Activated naive CD4-positive, alpha-beta T cell treated with anti-CD3 and anti-CD28 coated beads for 36 hours (primary cell): ENCODE measurements around the gene ZNF428. TPM values are rescaled to one million over a fixed set of nuclear protein-coding genes. Genes with fewer than 3 reads are reported as not detected.
"Not testable (repeated sequence)": the region's sequence is repeated elsewhere in the genome, so short reads cannot be mapped to it uniquely, and the experiment has no call there.

ENCODE experiments used
- CTCF ChIA-PET: fragments of 350-600 bp; sonication (Branson Sonifier 250); formaldehyde crosslinking; loops from one replicate; lab custom pipeline; 2021; ENCODE audit warnings: antibody characterized with exemption; lab: Charles Lee
- DNase-seq: peaks from one replicate; pipeline ENCODE4 v3.0.0-alpha.2; 2020
- H3K27ac Mint-ChIP-seq: one replicate; pipeline ENCODE4 v1.8.0; 2021; ENCODE audit warnings: mild to moderate bottlenecking, mixed read lengths
- H3K27me3 Mint-ChIP-seq: one replicate; pipeline ENCODE4 v1.8.0; 2021; ENCODE audit warnings: low read depth, mixed read lengths
- H3K36me3 Mint-ChIP-seq: one replicate; pipeline ENCODE4 v1.8.0; 2021; ENCODE audit warnings: low read depth, mixed read lengths
- H3K4me1 Mint-ChIP-seq: one replicate; pipeline ENCODE4 v1.8.0; 2021; ENCODE audit warnings: low read depth, mixed read lengths
- H3K4me3 Mint-ChIP-seq: one replicate; pipeline ENCODE4 v1.8.0; 2021; ENCODE audit warnings: mild to moderate bottlenecking, moderate library complexity, mixed read lengths
- H3K9me3 Mint-ChIP-seq: one replicate; pipeline ENCODE4 v1.8.0; 2021; ENCODE audit warnings: mixed read lengths
- intact Hi-C: fragments of 100-400 bp; cut with micrococcal nuclease; formaldehyde crosslinking; loops from one replicate; pipeline ENCODE4 v1.15.1; 2023
- total RNA-seq, 2 experiments: library from RNA; stranded (reverse); gene quantifications; one replicate each; pipeline ENCODE4 v1.2.3, GENCODE V29; 2021

Gene ZNF428
- total RNA-seq, 2 experiments from 2014 or later: 11.4 to 11.8 TPM

DNA sequence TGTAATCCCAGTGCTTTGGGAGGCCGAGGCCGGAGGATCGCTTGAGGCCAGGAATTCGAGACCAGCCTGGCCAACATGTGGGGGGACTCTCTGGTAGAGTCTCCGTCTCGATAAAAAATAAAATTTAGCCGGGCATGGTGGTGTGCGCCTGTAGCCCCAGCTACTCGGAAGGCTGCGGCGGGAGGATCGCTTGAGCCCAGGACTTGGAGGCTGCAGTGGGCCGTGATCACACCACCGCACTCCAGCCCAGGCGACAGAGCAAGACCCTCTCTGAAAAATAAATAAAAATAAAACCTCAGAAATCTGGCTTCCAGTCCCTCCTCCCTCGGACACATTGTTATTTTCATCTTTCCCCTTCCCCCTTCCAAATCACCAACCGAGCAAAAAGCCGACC, 23.8 kb downstream of the ZNF428 start:
- Mint-ChIP-seq H3K9me3 (no peaks in the 10 kb centered on the region), H3K27ac (peak overlapping the region; percentile 97), H3K36me3 (peaks cover 14% of the 10 kb centered on the region), H3K27me3 (no peaks in the 10 kb centered on the region), H3K4me1 (peaks cover 29% of the 10 kb centered on the region), H3K4me3 (peak overlapping the region; percentile 93)
- CTCF ChIA-PET: interaction anchor here (0.7 to 5.8 kb wide), 11 partner anchors 9 to 214 kb away, joined by 3 to 95 read pairs (median 9); no protein-coding TSS in a partner anchor
- DNase-seq: no peak
- intact Hi-C loops: no loop called here

DNA sequence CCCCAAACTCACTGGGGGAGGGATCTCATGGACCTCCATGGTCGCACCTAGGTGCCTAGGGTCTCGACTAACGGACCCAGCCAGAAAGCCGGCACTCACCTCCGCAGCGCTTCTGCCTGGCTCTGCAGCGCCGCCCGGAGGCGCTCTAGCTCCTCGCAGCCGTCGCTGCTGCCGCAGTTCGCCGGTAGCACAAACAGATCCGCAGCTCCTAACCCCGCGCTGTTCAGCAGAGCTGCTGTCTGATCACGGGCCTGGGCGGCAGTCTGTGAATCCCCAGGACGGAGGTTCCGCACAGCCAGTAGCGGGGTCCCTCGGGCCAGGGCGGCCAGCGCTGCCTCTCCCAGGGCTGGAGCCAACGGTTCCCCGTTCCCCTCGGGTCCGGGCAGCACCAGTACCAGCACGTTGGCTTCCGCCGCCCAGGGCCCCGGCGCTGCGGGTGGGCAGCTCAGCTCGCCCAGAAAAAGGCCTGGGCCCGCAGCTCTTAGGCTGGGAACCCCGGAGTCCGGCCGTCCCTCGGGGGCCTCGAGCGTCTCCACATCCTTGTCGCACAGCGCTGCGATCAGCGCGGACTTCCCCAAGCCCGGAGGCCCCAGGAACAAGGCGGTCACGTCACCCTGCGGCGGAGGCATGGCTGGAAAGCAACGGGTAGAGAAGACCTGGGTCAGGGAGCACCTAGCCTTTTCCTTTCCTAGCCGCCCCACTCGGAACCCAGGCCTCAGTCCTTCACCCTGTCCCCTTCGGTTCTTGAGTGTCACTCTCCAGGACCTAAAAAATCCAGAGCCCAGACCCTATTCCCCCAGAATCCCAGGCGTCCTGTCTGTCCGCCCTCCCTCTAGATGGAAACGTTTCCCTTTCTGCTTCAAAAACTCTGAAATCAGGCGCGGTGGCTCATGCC, 24.5 kb downstream of the ZNF428 start:
- Mint-ChIP-seq H3K27me3 (no peaks in the 10 kb centered on the region), H3K4me3 (peak overlapping the region; percentile 93), H3K27ac (peak overlapping the region; percentile 97), H3K9me3 (no peaks in the 10 kb centered on the region), H3K4me1 (peaks cover 29% of the 10 kb centered on the region), H3K36me3 (peaks cover 15% of the 10 kb centered on the region)
- intact Hi-C loops: loop anchor here (1.0 kb wide), 2 partner anchors 40 to 148 kb away; no protein-coding TSS in a partner anchor
- CTCF ChIA-PET: interaction anchor here (0.6 to 5.8 kb wide), 35 partner anchors 8 to 556 kb away, joined by 3 to 95 read pairs (median 7); partner anchors contain the start of genes ETHE1, PINLYP, XRCC1 and ZNF575
- peak; percentile 83 for DNase-seq

GRCh38 chr19:43594081-43594697, 25.2 kb downstream of the ZNF428 start:
- no peak overlapping the region for H3K27ac Mint-ChIP-seq
- H3K36me3 Mint-ChIP-seq: peaks cover 18% of the 10 kb centered on the region
- peak overlapping the region; percentile 93 for H3K4me3 Mint-ChIP-seq
- CTCF ChIA-PET: interaction anchor here (0.6 to 5.8 kb wide), 34 partner anchors 9 to 557 kb away, joined by 3 to 95 read pairs (median 7); partner anchors contain the start of genes ETHE1, PINLYP, XRCC1 and ZNF575
- DNase-seq: no peak
- H3K27me3 Mint-ChIP-seq: no peaks in the 10 kb centered on the region
- no peaks in the 10 kb centered on the region for H3K9me3 Mint-ChIP-seq
- intact Hi-C loops: loop anchor here (1.0 kb wide), 2 partner anchors 39 to 147 kb away; no protein-coding TSS in a partner anchor
- H3K4me1 Mint-ChIP-seq: peaks cover 33% of the 10 kb centered on the region

DNA sequence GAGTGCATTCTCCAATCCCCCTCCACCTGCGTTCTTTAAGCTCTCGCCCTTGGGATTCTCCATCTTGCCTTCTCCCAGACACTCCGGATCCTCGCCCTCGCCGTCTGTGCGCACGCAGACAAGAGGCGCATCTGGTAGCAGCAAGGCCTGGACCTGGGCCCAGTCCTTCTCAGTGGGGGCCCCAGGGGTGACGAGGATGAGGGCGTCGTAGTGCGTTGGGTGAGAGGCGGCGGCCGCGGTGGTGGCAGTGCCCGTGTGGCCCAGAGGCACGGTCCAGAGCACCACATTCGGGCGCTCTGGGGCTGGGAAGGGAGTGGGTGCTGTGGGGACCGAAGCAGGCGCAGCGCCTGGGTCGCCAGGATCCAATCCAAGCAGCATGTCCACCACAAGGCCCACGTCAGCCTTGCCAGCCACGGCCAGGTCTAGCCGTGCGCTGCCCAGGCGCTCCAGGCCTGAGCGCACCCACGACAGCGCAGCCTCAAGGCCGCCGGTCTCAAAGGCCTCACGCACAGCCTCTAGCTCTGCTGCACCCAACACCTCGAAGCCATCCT, 26.6 kb downstream of the ZNF428 start:
- intact Hi-C loops: no loop called here
- no peak overlapping the region for H3K4me3 Mint-ChIP-seq
- H3K4me1 Mint-ChIP-seq: peaks cover 27% of the 10 kb centered on the region

DNA sequence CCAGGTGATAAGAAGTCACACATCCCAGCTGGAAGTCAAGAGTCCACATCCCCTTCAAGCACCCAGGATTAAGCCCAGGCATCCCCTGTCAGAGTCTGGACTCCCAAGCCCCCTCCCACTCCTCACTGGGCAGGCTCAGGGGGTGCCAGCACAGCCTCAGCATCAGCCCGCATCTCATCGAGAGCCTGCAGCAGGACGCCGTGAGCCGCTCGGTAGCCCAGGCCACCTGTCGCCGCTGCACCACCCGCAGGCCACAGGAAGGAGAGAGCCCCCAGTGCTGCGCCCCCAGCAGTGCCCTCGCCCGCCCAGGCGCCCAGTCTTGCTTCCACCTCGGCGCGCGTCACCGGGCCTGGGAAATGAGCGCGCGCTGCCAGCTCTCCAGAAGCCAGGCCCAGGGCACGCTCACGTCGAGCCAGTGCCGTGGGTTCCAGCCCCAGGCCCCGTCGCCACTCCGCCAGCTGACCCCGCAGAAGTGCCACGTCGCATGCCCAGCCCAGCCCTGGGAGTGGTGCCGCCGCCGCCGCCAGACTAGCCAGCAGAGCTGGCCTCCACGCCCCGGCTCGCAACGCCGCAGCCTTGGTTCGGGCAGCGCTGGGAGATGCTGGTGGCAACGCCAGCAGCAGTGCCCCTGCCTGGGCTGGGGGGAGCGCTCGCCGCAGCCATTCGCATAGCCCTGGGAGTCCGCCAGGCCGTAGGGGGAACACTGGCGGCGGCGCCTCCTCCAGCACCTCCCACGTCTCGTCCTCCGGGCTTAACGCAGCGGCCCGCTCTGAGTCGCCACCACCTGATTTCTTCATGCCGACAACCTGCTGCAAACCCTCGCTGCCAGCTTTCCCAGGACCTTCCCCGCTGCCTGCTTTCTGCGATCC, 27.3 kb downstream of the ZNF428 start:
- intact Hi-C loops: no loop called here
- Mint-ChIP-seq H3K27me3 (no peaks in the 10 kb centered on the region), H3K27ac (no peak overlapping the region), H3K4me1 (peaks cover 20% of the 10 kb centered on the region), H3K9me3 (no peaks in the 10 kb centered on the region), H3K36me3 (peaks cover 18% of the 10 kb centered on the region), H3K4me3 (no peak overlapping the region)
- DNase-seq: no peak
- CTCF ChIA-PET: interaction anchor here (5.8 kb wide), 1 partner anchor 38 kb away, joined by 95 read pairs; no protein-coding TSS in a partner anchor

More for the DNA sequence above, 26.6 kb downstream of the ZNF428 start:
- Mint-ChIP-seq H3K27ac (no peak overlapping the region), H3K36me3 (peaks cover 18% of the 10 kb centered on the region), H3K9me3 (no peaks in the 10 kb centered on the region), H3K27me3 (no peaks in the 10 kb centered on the region)
- CTCF ChIA-PET: interaction anchor here (3.3 to 5.8 kb wide), 2 partner anchors 38 to 146 kb away, joined by 22 to 95 read pairs; no protein-coding TSS in a partner anchor
- no peak for DNase-seq

DNA sequence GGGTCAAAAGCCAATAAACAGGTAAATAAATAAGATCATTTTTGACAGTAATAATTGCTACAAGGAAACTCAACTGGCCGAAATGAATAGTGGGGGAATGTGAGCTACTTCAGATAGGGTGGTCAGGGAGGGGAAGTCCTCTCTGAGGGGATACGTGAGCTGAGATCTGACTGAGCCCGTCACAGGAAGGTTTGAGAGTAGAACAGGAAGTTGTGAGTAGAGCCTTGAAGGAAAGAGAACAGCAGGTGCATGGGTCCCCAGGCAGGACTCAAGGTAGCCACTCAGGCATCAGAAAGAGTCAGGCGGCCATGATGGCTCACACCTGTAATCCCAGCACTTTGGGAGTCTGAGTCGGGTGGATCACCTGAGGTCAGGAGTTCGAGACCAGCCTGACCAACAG, 29.8 kb downstream of the ZNF428 start:
- intact Hi-C loops: no loop called here
- Mint-ChIP-seq H3K4me1 (peaks cover 16% of the 10 kb centered on the region), H3K27ac (peak overlapping the region; percentile 54), H3K36me3 (peaks cover 24% of the 10 kb centered on the region), H3K4me3 (no peak overlapping the region), H3K9me3 (no peaks in the 10 kb centered on the region), H3K27me3 (no peaks in the 10 kb centered on the region)
- CTCF ChIA-PET: interaction anchor here (1.1 to 2.8 kb wide), 2 partner anchors 34 to 132 kb away, joined by 3 to 13 read pairs; no protein-coding TSS in a partner anchor
- no peak for DNase-seq

DNA sequence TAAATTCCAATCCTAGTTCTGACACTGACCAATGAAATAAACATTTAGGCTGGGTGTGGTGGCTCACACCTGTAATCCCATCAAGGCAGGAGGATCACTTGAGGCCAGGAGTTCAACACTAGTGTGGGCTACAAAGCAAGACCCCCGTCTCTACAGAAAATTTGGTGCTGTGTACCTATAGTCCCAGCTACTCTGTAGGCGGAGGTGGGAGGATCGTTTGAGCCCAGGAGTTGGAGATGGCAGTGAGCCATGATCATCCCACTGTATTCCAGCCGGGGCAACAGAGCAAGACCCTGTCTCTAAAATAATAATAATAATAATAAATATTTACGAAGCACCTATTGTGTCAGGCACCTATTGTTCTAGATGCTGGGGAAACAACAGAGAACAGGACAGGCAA, 30.2 kb downstream of the ZNF428 start:
- H3K27ac Mint-ChIP-seq: peak overlapping the region; percentile 54
- H3K9me3 Mint-ChIP-seq: no peaks in the 10 kb centered on the region
- CTCF ChIA-PET: interaction anchor here (0.7 to 2.8 kb wide), 4 partner anchors 34 to 142 kb away, joined by 3 to 13 read pairs (median 5); no protein-coding TSS in a partner anchor
- H3K4me3 Mint-ChIP-seq: no peak overlapping the region
- H3K36me3 Mint-ChIP-seq: peaks cover 24% of the 10 kb centered on the region
- H3K4me1 Mint-ChIP-seq: peaks cover 15% of the 10 kb centered on the region
- DNase-seq: no peak
- intact Hi-C loops: no loop called here
- no peaks in the 10 kb centered on the region for H3K27me3 Mint-ChIP-seq

- H3K4me1 Mint-ChIP-seq, H3K27ac Mint-ChIP-seq, H3K4me3 Mint-ChIP-seq, H3K9me3 Mint-ChIP-seq, DNase-seq, H3K27me3 Mint-ChIP-seq, CTCF ChIA-PET, intact Hi-C loops: not testable (repeated sequence)
- peaks cover 15% of the 10 kb centered on the region for H3K36me3 Mint-ChIP-seq
These were observed 32.4 kb downstream of the ZNF428 start for GRCh38 chr19:43587029-43587428.

DNA sequence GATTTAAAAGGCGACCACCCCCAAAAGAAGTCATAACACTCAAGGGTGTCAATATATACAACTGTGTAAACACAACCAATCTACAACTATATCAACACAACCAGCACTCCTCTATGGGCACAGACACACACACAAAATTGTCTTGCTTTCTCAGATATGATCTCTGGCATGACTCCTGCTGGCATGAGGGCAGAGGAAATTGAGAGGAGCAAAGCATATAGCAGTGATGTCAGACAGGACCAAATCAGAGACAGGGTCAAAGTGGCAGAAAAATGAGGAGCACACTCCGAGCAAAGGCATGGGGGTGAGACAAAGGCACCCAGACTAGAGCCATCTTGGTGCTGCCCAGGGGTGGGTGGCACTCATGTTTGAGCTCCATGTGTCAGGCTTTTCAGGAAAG, 33.1 kb downstream of the ZNF428 start:
- Mint-ChIP-seq H3K27me3 (no peaks in the 10 kb centered on the region), H3K27ac (no peak overlapping the region), H3K36me3 (peaks cover 15% of the 10 kb centered on the region), H3K9me3 (no peaks in the 10 kb centered on the region), H3K4me3 (no peak overlapping the region), H3K4me1 (peaks cover 4% of the 10 kb centered on the region)
- no peak for DNase-seq
- CTCF ChIA-PET: no interaction called here
- intact Hi-C loops: no loop called here

DNA sequence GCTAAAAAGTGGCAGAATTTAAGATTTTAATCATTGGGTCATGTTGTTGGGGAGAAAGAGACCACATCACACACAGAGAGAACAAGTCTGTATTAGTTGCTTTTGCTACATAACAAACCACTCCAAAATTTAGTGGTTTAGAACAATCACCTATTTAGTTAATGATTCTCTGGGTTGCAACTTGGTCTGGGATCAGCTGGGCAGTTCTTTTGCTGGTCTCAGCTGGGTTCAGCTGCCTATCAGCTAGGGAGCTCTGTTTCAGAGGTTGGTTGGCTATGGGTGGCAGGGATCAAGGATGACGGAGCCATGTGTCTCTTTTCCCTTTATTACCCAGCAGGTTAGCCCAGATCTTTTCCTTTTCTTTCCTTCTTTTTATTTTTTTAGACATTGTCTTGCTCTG, 34.9 kb downstream of the ZNF428 start:
- peaks cover 6% of the 10 kb centered on the region for H3K36me3 Mint-ChIP-seq
- intact Hi-C loops: no loop called here
- H3K4me1 Mint-ChIP-seq: peaks cover 7% of the 10 kb centered on the region
- DNase-seq: no peak
- H3K27ac Mint-ChIP-seq: no peak overlapping the region
- no peak overlapping the region for H3K4me3 Mint-ChIP-seq
- H3K9me3 Mint-ChIP-seq: no peaks in the 10 kb centered on the region
- CTCF ChIA-PET: interaction anchor here (1.5 to 2.6 kb wide), 2 partner anchors 10 to 29 kb away, joined by 8 read pairs; no protein-coding TSS in a partner anchor
- no peaks in the 10 kb centered on the region for H3K27me3 Mint-ChIP-seq

DNA sequence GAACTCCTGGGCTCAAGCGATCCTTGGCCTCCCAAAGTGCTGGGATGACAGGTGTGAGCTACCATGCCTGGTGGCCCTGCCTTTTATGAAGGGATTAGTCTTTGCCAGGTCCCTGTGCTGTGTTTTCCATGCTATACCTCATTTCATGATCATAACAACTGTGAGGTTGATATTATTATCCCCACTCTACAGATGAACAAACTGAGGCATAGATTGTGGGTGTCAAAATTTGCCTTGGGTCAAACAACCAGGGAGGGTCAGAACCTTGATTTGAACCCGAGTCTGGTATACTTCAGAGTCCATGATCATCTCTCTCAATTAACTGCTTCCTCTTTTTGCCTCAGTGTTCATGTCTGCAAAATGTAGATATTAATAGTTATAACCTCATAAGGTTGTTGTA, 36.9 kb downstream of the ZNF428 start:
- Mint-ChIP-seq H3K27me3 (no peaks in the 10 kb centered on the region), H3K4me3 (no peak overlapping the region), H3K9me3 (no peaks in the 10 kb centered on the region), H3K4me1 (peaks cover 11% of the 10 kb centered on the region), H3K36me3 (peaks cover 6% of the 10 kb centered on the region), H3K27ac (no peak overlapping the region)
- intact Hi-C loops: no loop called here
- no peak for DNase-seq
- CTCF ChIA-PET: interaction anchor here (0.9 kb wide), 1 partner anchor 21 kb away, joined by 3 read pairs; no protein-coding TSS in a partner anchor
